ENCODE measurements around the gene ATL2.
A peak's percentile ranks its signal among the peaks of the same experiment; 100 is the strongest.
"Not testable (repeated sequence)": the region's sequence is repeated elsewhere in the genome, so short reads cannot be mapped to it uniquely, and the experiment has no call there.

The ATL2 gene

GRCh38 chr2:38377050-38377828 lies at the start of gene ATL2:
Gene ATL2 (minus strand): TSS chr2:38377273. CDS start chr2:38377260, 13 bp downstream.
- DNase-seq: peak; percentile 89

GRCh38 chr2:38423763-38424162 lies 46.7 kb upstream of the ATL2 start:
- DNase-seq: no peak

- DNase-seq: no peak
Observed at GRCh38 chr2:38421274-38422056, 44.4 kb upstream of the ATL2 start.

- no peak for DNase-seq
Observed at GRCh38 chr2:38419499-38419898, 42.4 kb upstream of the ATL2 start.

GRCh38 chr2:38418735-38419134 lies 41.7 kb upstream of the ATL2 start:
- DNase-seq: no peak

- DNase-seq: no peak
Observed at GRCh38 chr2:38417745-38418689, 40.9 kb upstream of the ATL2 start.

GRCh38 chr2:38416296-38417036 lies 39.4 kb upstream of the ATL2 start:
- no peak for DNase-seq

- DNase-seq: no peak
Observed at GRCh38 chr2:38415728-38416291, 38.7 kb upstream of the ATL2 start.

GRCh38 chr2:38415023-38415422 lies 38.0 kb upstream of the ATL2 start:
- DNase-seq: no peak

- not testable (repeated sequence) for DNase-seq
Observed at GRCh38 chr2:38412235-38412871, 35.3 kb upstream of the ATL2 start.

- DNase-seq: no peak
Observed at GRCh38 chr2:38409156-38410102, 32.4 kb upstream of the ATL2 start.

GRCh38 chr2:38407111-38407682 lies 30.1 kb upstream of the ATL2 start:
- no peak for DNase-seq

- no peak for DNase-seq
Observed at GRCh38 chr2:38406597-38407110, 29.6 kb upstream of the ATL2 start.

GRCh38 chr2:38405917-38406596 lies 29.0 kb upstream of the ATL2 start:
- DNase-seq: no peak

- no peak for DNase-seq
Observed at GRCh38 chr2:38400513-38400912, 23.4 kb upstream of the ATL2 start.

GRCh38 chr2:38398739-38399138 lies 21.7 kb upstream of the ATL2 start:
- DNase-seq: no peak

- no peak for DNase-seq
Observed at GRCh38 chr2:38394903-38395341, 17.8 kb upstream of the ATL2 start.

GRCh38 chr2:38394041-38394440 lies 17.0 kb upstream of the ATL2 start:
- DNase-seq: no peak

GRCh38 chr2:38390947-38391346 lies 13.9 kb upstream of the ATL2 start:
- no peak for DNase-seq
